Measurements from ENCODE around the gene LGALSL.

Gene LGALSL

GRCh38 chr2:64479259-64480117 lies 25.5 kb downstream of the LGALSL start:
- Histone ChIP-seq H3K4me1 (ENCODE audit: control insufficient read depth in 1 of 2, insufficient read depth in 2 of 2, low read length in 2 of 2) (peaks cover 6 to 7% of the 10 kb centered on the region in 2 donors), H3K9me3 (ENCODE audit: control insufficient read depth in 1 of 2, low read length in 2 of 2) (no peaks in the 10 kb centered on the region), H3K27ac (ENCODE audit: low read depth, low read length) (no peak overlapping the region)

GRCh38 chr2:64481665-64482064 lies 27.7 kb downstream of the LGALSL start:
- Histone ChIP-seq H3K4me1 (ENCODE audit: control insufficient read depth in 1 of 2, insufficient read depth in 2 of 2, low read length in 2 of 2) (peaks cover 6 to 7% of the 10 kb centered on the region in 2 donors), H3K4me3 (ENCODE audit: low read depth in 1 of 2, low read length in 2 of 2) (no peak overlapping the region), H3K9ac (ENCODE audit: low read depth in 1 of 2, low read length in 2 of 2) (no peak overlapping the region), H3K36me3 (ENCODE audit: control insufficient read depth in 1 of 2, insufficient read depth in 2 of 2, low read length in 2 of 2) (no peaks in the 10 kb centered on the region), H3K9me3 (ENCODE audit: control insufficient read depth in 1 of 2, low read length in 2 of 2) (no peaks in the 10 kb centered on the region), H3K27me3 (ENCODE audit: control insufficient read depth in 1 of 2, insufficient read depth in 2 of 2, low read length in 2 of 2) (no peaks in the 10 kb centered on the region), H3K27ac (ENCODE audit: low read depth, low read length) (no peak overlapping the region)

More at GRCh38 chr2:64479259-64480117, 25.5 kb downstream of the LGALSL start:
- no peak overlapping the region for H3K4me3 ChIP-seq (ENCODE audit: low read depth in 1 of 2, low read length in 2 of 2)
- no peaks in the 10 kb centered on the region for H3K36me3 ChIP-seq (ENCODE audit: control insufficient read depth in 1 of 2, insufficient read depth in 2 of 2, low read length in 2 of 2)
- no peaks in the 10 kb centered on the region for H3K27me3 ChIP-seq (ENCODE audit: control insufficient read depth in 1 of 2, insufficient read depth in 2 of 2, low read length in 2 of 2)
- no peak overlapping the region for H3K9ac ChIP-seq (ENCODE audit: low read depth in 1 of 2, low read length in 2 of 2)

GRCh38 chr2:64482243-64482642 lies 28.3 kb downstream of the LGALSL start:
- Histone ChIP-seq H3K36me3 (ENCODE audit: control insufficient read depth in 1 of 2, insufficient read depth in 2 of 2, low read length in 2 of 2) (no peaks in the 10 kb centered on the region), H3K27me3 (ENCODE audit: control insufficient read depth in 1 of 2, insufficient read depth in 2 of 2, low read length in 2 of 2) (no peaks in the 10 kb centered on the region), H3K9ac (ENCODE audit: low read depth in 1 of 2, low read length in 2 of 2) (no peak overlapping the region), H3K9me3 (ENCODE audit: control insufficient read depth in 1 of 2, low read length in 2 of 2) (no peaks in the 10 kb centered on the region), H3K27ac (ENCODE audit: low read depth, low read length) (no peak overlapping the region), H3K4me1 (ENCODE audit: control insufficient read depth in 1 of 2, insufficient read depth in 2 of 2, low read length in 2 of 2) (peaks cover 6 to 7% of the 10 kb centered on the region in 2 donors), H3K4me3 (ENCODE audit: low read depth in 1 of 2, low read length in 2 of 2) (no peak overlapping the region)

GRCh38 chr2:64482765-64483504 lies 29.0 kb downstream of the LGALSL start:
- Histone ChIP-seq H3K4me3 (ENCODE audit: low read depth in 1 of 2, low read length in 2 of 2) (no peak overlapping the region), H3K36me3 (ENCODE audit: control insufficient read depth in 1 of 2, insufficient read depth in 2 of 2, low read length in 2 of 2) (no peaks in the 10 kb centered on the region)

GRCh38 chr2:64485331-64485730 lies 31.4 kb downstream of the LGALSL start:
- Histone ChIP-seq H3K4me3 (ENCODE audit: low read depth in 1 of 2, low read length in 2 of 2) (no peak overlapping the region), H3K36me3 (ENCODE audit: control insufficient read depth in 1 of 2, insufficient read depth in 2 of 2, low read length in 2 of 2) (no peaks in the 10 kb centered on the region), H3K27ac (ENCODE audit: low read depth, low read length) (no peak overlapping the region), H3K4me1 (ENCODE audit: control insufficient read depth in 1 of 2, insufficient read depth in 2 of 2, low read length in 2 of 2) (peaks cover 6 to 12% of the 10 kb centered on the region in 2 donors), H3K9me3 (ENCODE audit: control insufficient read depth in 1 of 2, low read length in 2 of 2) (no peaks in the 10 kb centered on the region), H3K27me3 (ENCODE audit: control insufficient read depth in 1 of 2, insufficient read depth in 2 of 2, low read length in 2 of 2) (no peaks in the 10 kb centered on the region), H3K9ac (ENCODE audit: low read depth in 1 of 2, low read length in 2 of 2) (no peak overlapping the region)

More at GRCh38 chr2:64482765-64483504, 29.0 kb downstream of the LGALSL start:
- H3K9me3 ChIP-seq (ENCODE audit: control insufficient read depth in 1 of 2, low read length in 2 of 2): no peaks in the 10 kb centered on the region
- H3K27ac ChIP-seq (ENCODE audit: low read depth, low read length): no peak overlapping the region
- H3K9ac ChIP-seq (ENCODE audit: low read depth in 1 of 2, low read length in 2 of 2): no peak overlapping the region
- no peaks in the 10 kb centered on the region for H3K27me3 ChIP-seq (ENCODE audit: control insufficient read depth in 1 of 2, insufficient read depth in 2 of 2, low read length in 2 of 2)
- H3K4me1 ChIP-seq (ENCODE audit: control insufficient read depth in 1 of 2, insufficient read depth in 2 of 2, low read length in 2 of 2): peaks cover 6 to 12% of the 10 kb centered on the region in 2 donors

- no peaks in the 10 kb centered on the region for H3K36me3 ChIP-seq (ENCODE audit: control insufficient read depth in 1 of 2, insufficient read depth in 2 of 2, low read length in 2 of 2)
- H3K9me3 ChIP-seq (ENCODE audit: control insufficient read depth in 1 of 2, low read length in 2 of 2): no peaks in the 10 kb centered on the region
- H3K9ac ChIP-seq (ENCODE audit: low read depth in 1 of 2, low read length in 2 of 2): no peak overlapping the region
- no peak overlapping the region for H3K4me3 ChIP-seq (ENCODE audit: low read depth in 1 of 2, low read length in 2 of 2)
- no peak overlapping the region for H3K27ac ChIP-seq (ENCODE audit: low read depth, low read length)
- no peaks in the 10 kb centered on the region for H3K27me3 ChIP-seq (ENCODE audit: control insufficient read depth in 1 of 2, insufficient read depth in 2 of 2, low read length in 2 of 2)
- peaks cover 6 to 8% of the 10 kb centered on the region in 2 donors for H3K4me1 ChIP-seq (ENCODE audit: control insufficient read depth in 1 of 2, insufficient read depth in 2 of 2, low read length in 2 of 2)
Observed at GRCh38 chr2:64485961-64486360, 32.0 kb downstream of the LGALSL start.

GRCh38 chr2:64487256-64488049 lies 33.5 kb downstream of the LGALSL start:
- H3K4me1 ChIP-seq (ENCODE audit: control insufficient read depth in 1 of 2, insufficient read depth in 2 of 2, low read length in 2 of 2): peaks cover 5 to 6% of the 10 kb centered on the region in 2 donors
- H3K9me3 ChIP-seq (ENCODE audit: control insufficient read depth in 1 of 2, low read length in 2 of 2): no peaks in the 10 kb centered on the region
- H3K27ac ChIP-seq (ENCODE audit: low read depth, low read length): no peak overlapping the region
- no peak overlapping the region for H3K4me3 ChIP-seq (ENCODE audit: low read depth in 1 of 2, low read length in 2 of 2)
- no peaks in the 10 kb centered on the region for H3K36me3 ChIP-seq (ENCODE audit: control insufficient read depth in 1 of 2, insufficient read depth in 2 of 2, low read length in 2 of 2)
- no peaks in the 10 kb centered on the region for H3K27me3 ChIP-seq (ENCODE audit: control insufficient read depth in 1 of 2, insufficient read depth in 2 of 2, low read length in 2 of 2)
- no peak overlapping the region for H3K9ac ChIP-seq (ENCODE audit: low read depth in 1 of 2, low read length in 2 of 2)

- Histone ChIP-seq H3K27me3 (ENCODE audit: control insufficient read depth in 1 of 2, insufficient read depth in 2 of 2, low read length in 2 of 2) (no peaks in the 10 kb centered on the region), H3K9ac (ENCODE audit: low read depth in 1 of 2, low read length in 2 of 2) (no peak overlapping the region), H3K36me3 (ENCODE audit: control insufficient read depth in 1 of 2, insufficient read depth in 2 of 2, low read length in 2 of 2) (no peaks in the 10 kb centered on the region), H3K4me1 (ENCODE audit: control insufficient read depth in 1 of 2, insufficient read depth in 2 of 2, low read length in 2 of 2) (peaks cover 0 to 5% of the 10 kb centered on the region in 2 donors), H3K27ac (ENCODE audit: low read depth, low read length) (no peak overlapping the region), H3K4me3 (ENCODE audit: low read depth in 1 of 2, low read length in 2 of 2) (no peak overlapping the region), H3K9me3 (ENCODE audit: control insufficient read depth in 1 of 2, low read length in 2 of 2) (no peaks in the 10 kb centered on the region)
Observed at GRCh38 chr2:64488050-64488974, 34.4 kb downstream of the LGALSL start.

- no peaks in the 10 kb centered on the region for H3K9me3 ChIP-seq (ENCODE audit: control insufficient read depth in 1 of 2, low read length in 2 of 2)
- H3K9ac ChIP-seq (ENCODE audit: low read depth in 1 of 2, low read length in 2 of 2): no peak overlapping the region
- H3K27ac ChIP-seq (ENCODE audit: low read depth, low read length): no peak overlapping the region
- no peaks in the 10 kb centered on the region for H3K27me3 ChIP-seq (ENCODE audit: control insufficient read depth in 1 of 2, insufficient read depth in 2 of 2, low read length in 2 of 2)
- no peak overlapping the region for H3K4me3 ChIP-seq (ENCODE audit: low read depth in 1 of 2, low read length in 2 of 2)
- H3K36me3 ChIP-seq (ENCODE audit: control insufficient read depth in 1 of 2, insufficient read depth in 2 of 2, low read length in 2 of 2): no peaks in the 10 kb centered on the region
- peaks cover 0 to 5% of the 10 kb centered on the region in 2 donors for H3K4me1 ChIP-seq (ENCODE audit: control insufficient read depth in 1 of 2, insufficient read depth in 2 of 2, low read length in 2 of 2)
Observed at GRCh38 chr2:64489081-64489751, 35.3 kb downstream of the LGALSL start.
